Hematopoietic multipotent progenitor cell treated with erythropoietin and hydrocortisone succinate and interleukin-3 and kit ligand, for 8 days (in vitro differentiated cells): ENCODE results near the gene TMED6.

ENCODE experiments used
- DNase-seq: peaks from one replicate; pipeline ENCODE4 v3.0.0-alpha.2; 2015

The TMED6 gene

DNA sequence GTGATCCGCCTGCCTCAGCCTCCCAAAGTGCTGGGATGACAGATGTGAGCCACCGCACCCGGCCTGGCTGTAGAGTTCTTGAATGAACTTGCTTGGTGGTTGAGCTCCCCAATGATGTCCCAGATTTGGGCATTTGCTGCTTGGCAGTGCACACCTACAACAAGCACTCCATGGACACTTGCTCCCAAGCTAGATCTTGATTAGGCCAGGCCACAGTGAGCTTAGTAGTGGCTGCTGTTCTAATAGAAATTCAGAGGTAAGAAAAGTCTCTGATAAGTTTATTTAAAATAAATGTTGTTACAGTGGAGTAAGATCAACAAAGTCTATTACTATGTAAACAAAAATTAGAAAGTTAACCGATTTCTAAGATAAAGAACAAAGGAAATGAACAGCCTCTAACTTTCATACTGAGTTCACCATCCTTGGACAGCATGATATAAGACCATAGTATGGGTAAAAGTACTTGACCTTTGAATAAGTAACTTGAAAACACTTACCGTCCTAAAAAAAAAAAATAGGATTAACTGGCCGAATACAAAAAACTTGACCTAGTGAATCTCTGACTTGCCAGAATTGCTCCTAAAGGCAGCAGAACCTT, 951 bp downstream of the TMED6 start:
- no peak for DNase-seq

DNA sequence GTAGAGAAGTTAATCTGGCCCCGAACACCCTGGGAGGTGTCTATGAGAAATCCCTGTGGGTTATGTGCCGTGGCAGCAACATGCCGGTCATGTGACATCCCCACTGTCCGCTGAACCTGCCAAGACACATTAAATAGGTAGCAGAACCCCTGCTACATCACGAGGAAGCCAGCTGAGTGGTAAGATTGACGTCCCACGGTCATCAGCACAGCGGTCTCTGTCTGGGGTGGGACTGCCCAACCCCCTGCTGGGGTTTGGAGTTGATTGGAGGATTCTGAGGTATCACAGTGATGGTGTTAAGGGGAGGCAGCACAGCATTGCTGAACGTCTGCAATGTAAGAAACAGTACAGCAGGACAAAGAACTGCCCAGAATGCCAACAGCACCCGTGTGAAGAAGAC, 2.0 kb downstream of the TMED6 start:
- DNase-seq: no peak

DNA sequence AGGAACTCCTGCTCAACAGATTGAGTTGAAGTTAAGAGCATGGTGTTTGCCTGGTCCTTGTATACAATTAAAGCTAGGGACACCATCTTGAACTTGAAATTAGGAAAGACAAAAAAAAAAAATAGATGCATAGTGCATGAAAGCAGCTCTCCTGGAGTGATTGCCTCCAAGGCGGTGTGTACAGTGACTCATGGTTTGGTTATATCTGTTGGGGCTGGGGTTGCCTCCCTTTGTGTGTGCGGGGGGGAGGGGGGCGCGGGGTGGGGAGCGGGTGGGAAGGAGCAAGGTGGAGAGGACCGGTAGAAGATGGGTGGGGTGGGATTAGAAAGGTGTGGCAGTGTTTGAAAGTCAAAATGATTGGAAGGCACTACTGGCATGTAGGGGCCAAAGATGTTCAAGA, 3.4 kb downstream of the TMED6 start:
- DNase-seq: peak; percentile 28

DNA sequence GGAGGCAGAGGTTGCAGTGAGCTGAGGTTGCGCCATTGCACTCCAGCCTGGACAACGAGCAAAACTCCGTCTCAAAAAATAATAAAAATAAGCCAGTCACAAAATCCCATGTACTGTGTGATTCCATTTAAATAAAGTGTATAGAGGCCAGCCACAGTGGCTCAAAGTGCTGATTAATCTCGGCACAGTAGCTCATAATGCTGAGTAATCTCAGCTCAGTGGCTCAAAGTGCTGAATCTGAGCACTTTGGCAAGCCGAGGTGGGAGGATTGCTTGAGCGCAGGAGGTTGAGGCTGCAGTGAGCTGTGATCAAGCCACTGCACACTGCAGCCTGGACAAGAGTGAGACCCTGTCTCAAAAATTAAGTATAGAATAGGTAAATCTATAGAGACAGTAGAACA, 4.9 kb downstream of the TMED6 start:
- no peak for DNase-seq

DNA sequence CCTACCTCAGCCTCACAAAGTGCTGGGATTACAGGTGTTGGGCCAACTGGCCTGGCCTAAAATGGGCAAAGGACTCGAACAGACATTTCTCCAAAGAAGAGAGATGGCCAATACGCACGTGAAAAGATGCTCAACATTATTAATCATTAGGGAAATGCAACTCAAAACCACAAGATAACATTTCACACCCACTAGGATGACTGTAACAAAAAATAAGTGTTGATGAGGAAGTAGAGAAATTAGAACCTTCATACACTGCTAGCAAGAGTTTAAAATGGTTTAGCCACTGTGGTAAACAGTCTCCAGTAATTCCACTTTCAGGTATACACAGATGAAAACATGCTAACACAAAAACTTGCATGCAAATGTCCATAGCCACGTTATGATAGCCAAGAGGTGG, 5.7 kb downstream of the TMED6 start:
- DNase-seq: no peak

DNA sequence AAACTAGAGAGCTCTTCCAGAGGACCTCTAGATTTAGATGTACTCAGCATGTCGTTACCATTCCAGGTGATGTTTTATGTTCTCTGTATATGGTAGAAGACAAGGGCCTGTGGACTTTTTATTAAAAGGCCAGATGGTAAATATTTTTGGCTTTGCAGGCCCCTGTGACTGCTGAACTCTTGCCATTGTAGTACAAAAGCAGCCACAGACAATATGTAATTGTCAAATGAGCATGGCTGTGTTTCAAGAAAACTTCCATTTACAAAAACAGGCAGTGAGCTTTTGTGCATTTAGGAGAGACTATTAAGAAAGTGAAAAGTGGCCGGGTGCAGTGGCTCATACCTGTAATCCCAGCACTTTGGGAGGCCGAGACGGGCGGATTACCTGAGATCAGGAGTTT, 7.4 kb downstream of the TMED6 start:
- no peak for DNase-seq

DNA sequence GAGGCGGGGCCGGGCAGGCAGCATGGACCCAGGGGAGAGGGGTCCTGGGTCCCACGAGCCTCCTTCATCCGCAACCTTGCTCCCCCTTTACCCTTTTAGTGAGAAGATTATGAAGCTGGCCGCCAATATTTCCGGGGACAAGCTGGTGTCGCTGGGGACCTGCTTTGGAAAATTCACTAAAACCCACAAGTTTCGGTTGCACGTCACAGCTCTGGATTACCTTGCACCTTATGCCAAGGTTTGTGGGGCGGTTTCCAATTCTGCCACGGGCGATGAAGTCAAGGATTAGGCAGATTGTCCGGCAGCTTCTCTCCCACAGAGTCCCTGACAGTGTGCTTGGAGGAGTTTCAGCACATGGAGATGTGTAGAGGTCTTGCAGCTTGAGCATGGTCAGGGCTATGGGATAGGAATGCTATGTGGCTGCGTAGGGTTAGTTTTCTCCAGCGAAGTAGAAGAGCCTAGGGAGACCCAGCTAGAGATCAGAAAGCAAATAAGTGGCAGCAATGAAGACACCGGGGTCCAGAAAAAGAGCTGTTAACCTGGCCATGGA, 11.4 kb downstream of the TMED6 start:
- DNase-seq: peak; percentile 31

DNA sequence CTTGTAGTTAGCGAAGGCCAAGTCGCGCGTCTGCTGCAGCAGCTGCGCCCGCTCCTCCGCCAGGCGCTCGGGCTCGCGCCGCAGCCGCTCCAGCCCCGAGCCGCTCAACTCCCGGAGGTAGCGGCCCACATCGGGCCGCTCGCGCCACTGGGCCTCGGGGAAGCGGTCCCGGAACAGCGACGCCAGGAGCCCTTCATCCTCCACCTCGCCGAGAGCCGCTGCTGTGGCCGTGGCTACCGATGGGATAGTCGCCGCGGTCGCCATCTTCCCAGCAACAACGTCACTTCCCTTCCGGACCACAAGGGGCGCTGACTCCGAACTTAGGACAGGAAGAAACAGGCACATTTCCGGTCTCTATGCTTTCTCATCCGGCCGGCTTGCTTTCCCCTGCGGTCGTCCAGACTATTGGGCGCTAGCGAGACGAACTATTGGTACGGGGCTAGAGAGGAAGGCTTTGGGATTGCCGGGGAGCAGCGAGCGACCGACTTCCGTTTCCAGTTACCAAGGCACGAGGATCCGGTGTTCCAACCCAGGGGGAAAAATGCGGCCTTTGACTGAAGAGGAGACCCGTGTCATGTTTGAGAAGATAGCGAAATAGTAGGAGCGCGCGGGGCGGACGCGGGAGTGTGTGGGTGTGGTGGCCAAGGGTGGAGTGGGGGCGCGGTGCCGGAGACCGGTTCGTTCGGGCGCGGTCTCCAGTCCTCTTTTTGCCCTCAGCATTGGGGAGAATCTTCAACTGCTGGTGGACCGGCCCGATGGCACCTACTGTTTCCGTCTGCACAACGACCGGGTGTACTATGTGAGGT, 12.1 kb downstream of the TMED6 start, which contains the start of the genes COG8 and NIP7:
COG8 (minus strand) TSS at position 276 of the 806 bp plus-strand sequence; CDS start at position 264, 12 bp downstream.
NIP7 (plus strand) TSS at position 484 of the 806 bp plus-strand sequence; CDS start at position 542, 58 bp downstream.
- peak; percentile 99 for DNase-seq

DNA sequence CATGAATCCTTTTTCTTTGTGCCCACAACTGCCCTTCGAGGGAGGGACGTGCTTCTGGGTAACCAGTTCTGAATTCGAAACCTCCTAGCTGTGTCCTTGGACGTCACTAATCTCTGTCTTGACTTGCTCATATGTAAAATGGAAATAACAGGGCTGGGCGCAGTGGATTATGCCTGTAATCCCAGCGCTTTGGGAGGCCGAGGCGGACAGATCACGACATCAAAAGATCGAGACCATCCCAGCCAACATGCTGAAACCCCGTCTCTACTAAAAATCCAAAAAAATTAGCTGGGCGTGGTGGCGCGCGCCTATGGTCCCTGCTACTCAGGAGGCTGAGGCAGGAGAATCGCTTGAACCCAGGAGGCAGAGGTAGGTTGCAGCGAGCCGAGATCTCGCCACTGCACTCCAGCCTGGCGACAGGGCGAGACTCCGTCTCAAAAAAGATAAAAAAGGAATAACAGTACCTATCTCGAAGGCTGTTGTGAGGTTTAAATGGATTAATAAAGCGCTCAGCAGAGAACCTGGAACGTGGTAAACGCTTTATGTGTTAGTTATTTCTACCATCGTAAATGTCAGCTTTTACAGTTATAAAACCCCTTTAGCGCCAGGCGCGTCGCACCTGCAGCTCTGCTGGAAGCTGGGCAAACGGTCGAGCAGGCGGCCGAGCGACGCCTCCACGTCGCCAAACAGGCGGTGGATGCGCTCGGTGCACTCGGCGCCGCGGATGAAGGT, 12.9 kb downstream of the TMED6 start:
- DNase-seq: no peak

DNA sequence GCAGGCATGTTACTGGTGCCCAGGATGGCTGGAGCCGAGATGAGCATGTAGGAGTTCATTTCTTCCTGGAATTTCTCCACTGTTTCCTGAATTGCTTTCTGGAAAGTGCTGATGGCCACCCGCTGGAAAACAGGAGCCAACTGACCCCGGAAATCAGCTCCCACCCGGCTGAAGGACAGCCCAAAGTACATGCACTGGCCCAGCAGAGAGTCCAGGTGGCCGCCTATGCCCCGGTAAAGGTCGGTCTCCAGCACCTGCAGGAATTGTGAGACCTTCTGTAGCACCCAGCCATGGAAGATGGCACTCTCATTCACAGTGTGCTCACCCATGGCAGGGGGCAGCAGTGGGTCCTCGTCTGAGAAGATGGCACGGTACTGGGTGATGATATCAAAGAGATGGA, 16.9 kb downstream of the TMED6 start:
- no peak for DNase-seq

DNA sequence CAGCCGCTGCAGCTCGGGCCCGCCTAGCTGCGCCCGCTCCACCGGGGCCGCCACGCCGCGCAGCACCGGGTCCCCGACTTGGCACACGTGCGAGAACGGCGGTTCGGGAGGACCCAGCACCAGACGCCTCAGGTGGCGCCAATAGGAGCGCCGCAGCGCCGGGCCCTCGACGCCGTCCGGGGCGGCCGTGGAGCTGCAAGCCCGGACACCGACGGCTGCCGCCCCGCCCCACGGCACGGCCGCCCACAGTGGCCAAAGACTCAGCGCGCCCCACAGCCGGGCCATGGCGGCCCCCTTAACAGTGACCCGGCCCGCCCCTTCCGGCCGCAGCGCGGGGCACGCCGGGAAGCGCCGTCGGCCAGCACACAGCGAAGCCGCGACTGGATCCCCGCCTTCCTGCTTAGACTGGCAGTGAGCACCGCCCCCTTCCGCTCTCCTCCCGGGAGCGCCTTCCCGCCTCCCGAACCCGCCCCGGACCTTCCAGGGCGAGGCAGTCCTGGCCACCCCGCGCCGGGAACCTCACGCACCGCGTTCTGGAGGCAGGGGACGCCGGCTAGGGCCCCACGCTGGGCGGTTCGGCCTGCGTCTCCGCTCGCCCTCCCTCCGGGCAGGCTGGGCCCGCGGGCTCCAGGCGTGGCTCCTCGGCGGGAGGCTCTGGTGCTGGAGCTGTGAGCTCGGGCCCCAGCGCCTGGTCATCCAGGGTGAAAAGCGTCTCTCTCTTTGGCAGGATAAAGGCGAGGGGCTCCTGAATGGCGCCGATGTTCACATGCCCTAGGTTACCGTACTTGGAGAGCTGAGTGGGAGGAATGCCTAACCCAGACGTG, 21.1 kb downstream of the TMED6 start, which contains the start of gene PDF:
PDF (minus strand) TSS at position 303 of the 824 bp plus-strand sequence; CDS start at position 285, 18 bp downstream.
- DNase-seq: peak; percentile 90

DNA sequence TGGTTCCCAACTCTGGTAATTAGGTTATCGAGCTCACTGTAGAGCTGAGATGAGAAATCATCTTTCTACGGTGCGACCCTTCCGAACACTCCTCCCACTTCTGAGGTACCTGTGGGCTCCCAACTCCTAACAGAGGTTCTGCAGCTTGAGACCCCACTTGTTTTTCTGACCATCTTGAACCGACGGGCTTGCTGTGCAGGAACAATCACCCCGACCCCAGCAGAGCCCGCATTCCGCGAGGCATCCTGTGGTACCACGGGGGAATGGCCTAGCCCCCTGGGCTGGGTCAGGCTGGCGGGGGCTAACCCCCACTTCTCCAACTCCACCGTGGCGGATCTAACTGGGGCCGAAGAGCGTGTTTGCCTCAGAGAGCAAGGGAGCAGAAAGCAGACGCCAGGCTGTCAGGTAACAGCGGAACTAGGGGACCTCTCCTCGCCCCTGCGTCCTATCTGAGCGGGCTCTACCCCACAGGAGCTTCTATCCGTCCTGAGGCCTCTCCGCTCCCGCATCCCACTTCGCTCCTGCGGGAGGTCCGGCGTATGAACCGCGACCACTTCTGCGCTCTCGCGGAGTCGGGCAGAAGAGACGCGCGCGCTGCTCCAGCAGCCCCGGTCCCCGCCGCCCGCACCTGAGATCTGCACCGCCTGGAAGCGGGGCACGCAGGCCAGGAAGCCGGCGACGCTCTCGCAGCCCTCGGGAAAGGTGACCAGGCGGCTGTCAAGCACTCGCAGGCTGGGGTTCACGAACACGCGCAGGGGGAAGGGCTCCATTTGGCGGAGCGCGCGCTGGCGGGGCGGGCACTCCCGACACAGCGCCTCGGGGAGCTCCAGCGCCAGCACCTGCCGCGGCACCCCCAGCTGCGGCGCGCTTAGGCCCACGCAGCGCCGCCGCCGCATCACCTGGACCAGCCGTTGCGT, 22.0 kb downstream of the TMED6 start:
- peak; percentile 32 for DNase-seq

DNA sequence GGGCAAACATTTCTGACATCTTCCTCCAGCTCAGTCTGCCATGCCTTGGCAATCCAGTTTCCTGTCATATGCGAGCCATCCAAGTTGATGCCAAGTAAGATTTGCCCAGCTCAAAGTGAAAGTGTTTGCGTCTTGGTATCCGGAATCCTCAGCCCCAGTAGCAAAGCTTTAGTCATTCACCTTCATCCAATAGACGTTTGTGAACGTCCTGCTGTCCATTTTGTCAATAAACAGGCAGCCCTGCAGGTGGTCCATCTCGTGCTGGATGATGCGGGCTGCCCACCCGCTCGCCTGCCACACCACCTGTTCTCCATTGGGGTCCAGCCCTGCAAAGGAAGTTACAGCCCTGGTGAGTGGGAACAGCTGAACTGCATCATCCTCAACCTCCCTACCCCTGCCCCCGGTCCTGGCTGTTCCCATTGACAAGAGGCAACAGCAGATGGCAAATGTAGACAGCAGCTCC, 22.7 kb downstream of the TMED6 start:
- no peak for DNase-seq

DNA sequence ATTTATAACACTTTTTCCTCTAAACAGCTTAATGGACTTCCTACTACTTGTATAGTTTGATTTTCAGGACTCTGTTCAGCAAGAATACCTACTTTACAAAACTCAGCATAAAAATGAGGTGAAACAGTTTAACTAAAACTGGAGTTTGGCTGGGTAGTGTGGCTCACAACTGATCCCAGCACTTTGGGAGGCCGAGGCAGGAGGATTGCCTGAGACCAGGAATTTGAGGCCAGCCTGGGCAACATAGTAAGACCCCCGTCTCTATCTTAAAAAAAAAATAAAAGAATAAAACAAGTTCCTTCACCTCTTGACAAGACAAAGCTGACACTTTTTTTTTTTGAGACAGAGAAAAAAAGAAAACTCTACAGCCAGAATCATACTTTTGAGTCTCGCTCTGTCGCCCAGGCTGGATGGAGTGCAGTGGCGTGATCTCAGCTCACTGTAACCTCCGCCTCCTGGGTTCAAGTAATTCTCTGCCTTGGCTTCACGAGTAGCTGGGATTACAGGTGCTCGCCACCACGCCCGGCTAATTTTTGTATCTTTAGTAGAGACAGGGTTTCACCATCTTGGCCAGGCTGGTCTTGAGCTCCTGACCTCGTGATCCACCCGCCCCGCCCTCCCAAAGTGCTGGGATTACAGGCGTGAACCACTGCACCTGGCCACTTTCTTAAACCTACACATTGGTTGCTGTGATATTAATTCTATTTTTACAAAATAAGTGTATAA, 23.8 kb downstream of the TMED6 start:
- DNase-seq: no peak

DNA sequence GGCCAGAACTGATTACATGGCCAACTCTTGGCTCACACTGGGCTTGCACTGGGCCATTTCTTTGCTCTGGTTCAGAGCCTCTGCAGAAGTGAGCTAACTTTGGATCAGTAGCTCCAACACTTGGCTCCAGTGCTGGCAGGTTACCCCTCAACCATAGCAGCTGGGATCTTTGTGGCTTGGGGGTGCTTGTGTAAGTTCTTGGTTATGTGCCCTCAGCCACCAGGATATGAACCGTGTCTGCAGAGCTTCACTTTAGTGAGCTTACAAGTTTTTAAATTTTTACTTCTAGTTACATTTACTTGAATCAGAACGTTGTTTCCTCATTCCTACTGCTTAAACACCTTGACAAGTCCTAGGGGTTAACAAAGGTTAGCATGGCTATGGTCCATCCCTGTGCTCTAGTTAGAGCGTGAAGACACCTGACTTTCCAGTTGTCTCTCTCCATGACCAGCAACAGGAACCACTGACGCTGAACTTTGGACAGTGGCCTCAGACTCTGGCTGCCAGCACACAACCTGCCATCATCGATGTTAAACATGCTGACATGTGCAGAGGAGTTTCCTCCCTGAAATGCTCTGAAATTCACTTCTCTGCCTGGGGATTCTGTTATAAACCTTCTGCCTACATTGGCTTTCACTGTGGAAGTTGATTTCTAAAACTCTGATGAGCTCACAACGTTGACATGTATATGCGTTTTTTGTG, 25.3 kb downstream of the TMED6 start:
- DNase-seq: no peak

DNA sequence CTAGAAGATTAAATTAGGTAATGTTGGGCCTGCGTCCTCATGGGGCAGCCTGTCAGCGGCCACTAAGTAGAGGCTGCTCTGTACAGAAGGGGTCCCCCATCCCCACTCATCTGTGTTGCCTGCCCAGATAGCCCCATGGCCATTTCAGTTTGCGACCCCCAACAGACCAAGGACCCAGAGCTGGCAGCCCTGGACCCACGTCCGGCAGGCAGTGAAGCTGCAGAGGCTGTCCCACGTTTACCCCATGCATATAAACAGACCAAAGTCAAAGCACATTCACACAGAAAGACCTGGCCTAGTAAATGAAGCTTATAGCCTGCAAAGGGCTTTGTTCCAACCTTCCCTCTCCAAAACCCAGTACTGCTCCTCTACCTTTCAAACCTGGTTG, 25.8 kb downstream of the TMED6 start:
- DNase-seq: no peak

DNA sequence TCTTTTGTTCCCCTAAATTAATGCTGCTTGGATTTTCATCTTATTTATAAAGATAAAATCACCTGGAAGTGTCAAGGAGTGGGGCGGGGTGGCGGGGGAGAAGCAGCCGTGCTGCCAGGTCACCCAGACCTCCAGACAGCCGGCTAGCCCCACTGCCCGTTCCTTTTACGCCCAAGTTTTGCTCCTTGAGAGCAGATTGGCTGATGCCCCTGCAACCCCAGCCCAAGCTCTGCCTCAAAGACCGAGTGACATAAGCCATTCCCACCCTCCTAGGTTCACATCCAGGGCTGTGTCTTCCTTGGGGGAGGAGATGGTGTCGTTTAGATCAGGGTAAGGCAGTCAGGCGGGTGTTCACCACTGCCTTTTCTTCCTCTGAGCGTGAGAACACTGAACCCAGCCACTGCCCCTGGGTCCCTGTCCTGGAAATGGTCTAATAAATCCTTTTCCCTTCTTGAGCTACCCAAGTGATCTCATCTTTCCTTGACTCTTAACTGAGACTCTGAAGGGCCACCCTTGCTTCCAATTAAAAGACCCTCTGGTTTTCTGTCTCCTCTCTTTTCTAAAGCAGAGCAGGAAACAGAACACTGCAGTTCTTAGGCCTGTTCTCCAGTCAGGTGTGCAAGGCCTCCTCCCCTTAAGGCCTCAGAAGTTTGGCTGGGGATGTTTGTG, 26.9 kb downstream of the TMED6 start:
- no peak for DNase-seq

DNA sequence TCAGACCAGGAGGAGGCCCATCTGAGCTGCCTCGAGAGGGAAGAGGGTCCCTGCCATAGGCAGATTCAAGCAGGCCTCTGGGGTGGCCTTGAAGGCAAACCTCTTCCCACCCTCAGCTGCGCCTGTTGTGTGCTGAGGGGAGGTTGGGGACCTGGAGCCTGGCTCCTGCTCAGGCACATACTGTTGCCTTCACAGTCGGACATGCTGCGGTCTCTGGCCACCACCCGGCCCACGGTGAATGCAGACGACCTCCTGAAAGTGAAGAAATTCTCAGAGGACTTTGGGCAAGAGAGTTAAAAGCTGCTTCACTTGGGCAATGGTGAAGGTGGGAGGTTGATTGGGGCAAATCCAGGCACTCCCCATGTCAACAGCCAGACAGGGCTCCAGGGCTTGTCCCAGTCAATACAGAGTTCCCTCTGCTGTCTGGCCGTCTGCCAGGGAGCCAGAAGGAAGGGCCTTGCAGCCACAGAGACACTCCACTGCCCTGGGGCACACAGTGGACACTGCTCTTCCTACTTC, 27.5 kb downstream of the TMED6 start:
- no peak for DNase-seq

DNA sequence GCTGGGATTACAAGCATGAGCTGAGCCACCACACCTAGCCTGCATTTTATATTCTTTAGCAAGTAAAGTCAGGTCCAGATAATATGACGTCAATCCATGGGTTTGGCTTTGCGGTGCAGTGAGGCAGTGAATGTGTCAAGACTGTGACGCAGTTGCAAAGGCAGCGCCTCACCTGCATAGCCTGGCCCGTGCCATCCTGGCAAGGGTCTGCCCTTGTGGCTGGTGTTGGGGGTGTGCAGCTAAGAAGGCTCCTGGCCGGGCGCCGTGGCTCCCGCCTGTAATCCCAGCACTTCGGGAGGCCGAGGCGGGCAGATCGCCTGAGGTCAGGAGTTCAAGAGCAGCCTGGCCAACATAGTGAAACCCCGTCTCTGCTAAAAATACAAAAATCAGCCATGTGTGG, 28.2 kb downstream of the TMED6 start:
- no peak for DNase-seq
